ENCODE data around the gene PPP1R7.

PPP1R7 gene

DNA sequence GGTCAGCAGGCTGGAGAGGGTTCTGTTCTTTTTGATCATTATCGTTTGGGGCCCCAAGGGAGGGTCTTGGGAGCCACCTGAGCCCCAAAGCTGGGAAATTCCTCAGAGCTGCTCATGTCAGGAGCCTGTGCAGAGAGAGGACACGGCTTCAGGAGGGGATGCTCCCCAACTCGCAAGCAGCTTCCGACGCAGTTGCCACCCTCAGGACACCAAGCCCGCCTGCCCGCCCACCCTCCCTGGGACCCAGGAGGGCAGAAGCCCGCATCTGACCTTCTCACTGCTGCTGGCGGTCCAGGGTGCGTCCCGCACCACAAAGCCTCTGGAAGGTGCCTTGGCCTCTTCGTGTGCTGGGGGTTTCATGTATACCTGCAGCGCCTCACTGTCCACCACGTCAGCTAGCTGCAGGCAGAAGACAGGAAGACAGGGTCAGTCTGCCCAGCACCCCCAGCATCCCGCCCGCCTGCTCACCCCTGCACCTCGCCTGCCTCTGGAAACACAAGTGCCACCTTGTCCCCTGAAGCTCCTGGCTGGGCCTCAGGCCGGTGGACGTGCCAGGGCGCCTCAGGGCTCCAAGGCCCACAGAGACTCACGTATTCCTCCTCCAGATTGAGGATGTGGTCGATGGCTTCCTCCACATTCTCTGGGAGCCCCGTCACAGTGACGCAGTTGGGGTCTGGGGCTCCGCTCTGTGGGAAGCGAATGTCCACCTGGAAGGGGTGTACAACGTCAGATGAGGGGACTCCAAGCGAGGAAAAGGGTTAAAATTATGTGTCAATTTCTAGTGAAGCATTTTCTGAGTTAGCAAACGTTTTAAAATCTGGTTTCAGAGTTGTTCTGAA lies 79.5 kb downstream of the PPP1R7 start:
- TF ChIP-seq, protein P1, sequence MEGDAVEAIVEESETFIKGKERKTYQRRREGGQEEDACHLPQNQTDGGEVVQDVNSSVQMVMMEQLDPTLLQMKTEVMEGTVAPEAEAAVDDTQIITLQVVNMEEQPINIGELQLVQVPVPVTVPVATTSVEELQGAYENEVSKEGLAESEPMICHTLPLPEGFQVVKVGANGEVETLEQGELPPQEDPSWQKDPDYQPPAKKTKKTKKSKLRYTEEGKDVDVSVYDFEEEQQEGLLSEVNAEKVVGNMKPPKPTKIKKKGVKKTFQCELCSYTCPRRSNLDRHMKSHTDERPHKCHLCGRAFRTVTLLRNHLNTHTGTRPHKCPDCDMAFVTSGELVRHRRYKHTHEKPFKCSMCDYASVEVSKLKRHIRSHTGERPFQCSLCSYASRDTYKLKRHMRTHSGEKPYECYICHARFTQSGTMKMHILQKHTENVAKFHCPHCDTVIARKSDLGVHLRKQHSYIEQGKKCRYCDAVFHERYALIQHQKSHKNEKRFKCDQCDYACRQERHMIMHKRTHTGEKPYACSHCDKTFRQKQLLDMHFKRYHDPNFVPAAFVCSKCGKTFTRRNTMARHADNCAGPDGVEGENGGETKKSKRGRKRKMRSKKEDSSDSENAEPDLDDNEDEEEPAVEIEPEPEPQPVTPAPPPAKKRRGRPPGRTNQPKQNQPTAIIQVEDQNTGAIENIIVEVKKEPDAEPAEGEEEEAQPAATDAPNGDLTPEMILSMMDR (IDR thresholded peaks at IDR 0.05) = no peak
- Histone ChIP-seq H3K4me3 (no peak overlapping the region), H3K4me1 (no peaks in the 10 kb centered on the region), H3K9me3 (no peaks in the 10 kb centered on the region), H3K36me3 (peaks cover 80 to 99% (median 91%) of the 10 kb centered on the region in 3 donors), H3K27me3 (no peaks in the 10 kb centered on the region), H3K27ac (no peak overlapping the region)
- no peak for DNase-seq
- intact Hi-C loops (cut with DNase I; ENCODE audit: low total_unique reads) = no loop called here

DNA sequence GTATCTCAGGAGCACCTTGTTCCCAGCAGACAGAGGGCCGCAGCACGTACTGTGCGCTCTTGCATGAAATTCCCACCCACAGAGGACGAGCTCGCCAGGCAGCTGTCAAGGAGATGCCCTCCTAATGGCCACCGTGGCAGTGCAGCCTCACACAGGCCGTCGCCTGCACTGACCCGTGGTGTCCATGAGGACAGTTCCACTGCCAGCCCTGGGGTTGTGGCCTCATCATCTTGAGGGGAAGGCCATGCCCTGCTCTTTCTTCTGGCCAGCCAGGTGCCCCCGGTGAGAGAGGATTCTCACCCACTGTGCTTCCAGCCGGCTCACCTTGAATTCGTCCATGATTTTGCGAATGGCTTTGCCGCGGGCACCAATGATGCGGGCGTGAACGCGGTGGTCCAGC lies 80.2 kb downstream of the PPP1R7 start:
- intact Hi-C loops (cut with DNase I; ENCODE audit: low total_unique reads) = no loop called here
- DNase-seq = no peak
- H3K4me3 ChIP-seq = no peak overlapping the region
- H3K27me3 ChIP-seq = no peaks in the 10 kb centered on the region
- no peak overlapping the region for H3K27ac ChIP-seq
- TF ChIP-seq, protein P1 (IDR thresholded peaks at IDR 0.05) = no peak
- H3K9me3 ChIP-seq = no peaks in the 10 kb centered on the region
- peaks cover 86 to 100% (median 97%) of the 10 kb centered on the region in 3 donors for H3K36me3 ChIP-seq
- H3K4me1 ChIP-seq = no peaks in the 10 kb centered on the region

DNA sequence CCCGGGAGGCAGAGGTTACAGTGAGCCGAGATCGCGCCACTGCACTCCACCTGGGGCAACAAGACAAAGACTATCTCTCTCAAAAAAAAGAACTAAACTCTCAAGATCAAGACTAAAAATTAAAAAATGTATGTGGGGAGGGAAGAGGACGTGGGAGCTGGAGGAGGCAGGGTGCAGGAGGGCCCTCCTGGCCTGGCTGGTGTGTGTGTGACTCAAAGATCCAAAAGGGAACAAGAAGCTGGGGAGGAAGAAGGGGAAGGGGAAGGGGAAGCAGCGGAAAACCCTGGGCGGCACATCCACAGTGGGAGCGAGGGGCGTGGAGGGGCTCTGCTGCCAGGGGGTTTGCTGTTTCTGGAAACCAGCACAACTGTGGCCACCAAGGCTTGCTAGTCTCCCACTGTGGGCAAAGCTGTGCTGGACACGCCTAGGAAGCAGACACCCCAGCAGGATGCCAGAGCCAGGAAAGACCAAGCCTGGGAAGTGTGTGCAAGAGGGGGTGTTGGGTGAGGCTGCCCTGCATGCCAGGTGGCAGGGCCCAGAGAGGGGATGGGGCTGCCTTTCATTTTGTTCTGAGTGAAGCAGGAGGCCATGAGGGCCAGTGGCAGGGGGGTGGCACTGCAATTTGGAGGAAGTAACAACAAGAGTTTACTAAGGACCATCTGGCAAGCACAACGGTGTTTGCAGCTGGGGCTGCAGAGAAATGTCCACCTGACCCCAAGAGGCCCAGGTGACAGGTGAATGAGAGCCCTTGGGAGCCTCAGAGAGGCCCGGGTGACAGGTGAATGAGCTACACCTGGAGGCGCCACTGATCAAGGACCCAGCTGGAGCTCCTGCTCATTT lies 82.7 kb downstream of the PPP1R7 start:
- no peaks in the 10 kb centered on the region for H3K9me3 ChIP-seq
- no peak for DNase-seq
- no peaks in the 10 kb centered on the region for H3K27me3 ChIP-seq
- intact Hi-C loops (cut with DNase I; ENCODE audit: low total_unique reads) = no loop called here
- peaks cover 96 to 100% (median 99%) of the 10 kb centered on the region in 3 donors for H3K36me3 ChIP-seq
- no peak overlapping the region for H3K4me3 ChIP-seq
- H3K4me1 ChIP-seq = no peaks in the 10 kb centered on the region
- H3K27ac ChIP-seq = no peak overlapping the region
- TF ChIP-seq, protein P1 (IDR thresholded peaks at IDR 0.05) = no peak
